Esophagus muscularis mucosa (tissue), 4 donors: ENCODE data around the gene FFAR3. TPM values are rescaled to one million over a fixed set of nuclear protein-coding genes. Genes with fewer than 3 reads are reported as not detected.
A peak's percentile ranks its signal among the peaks of the same experiment; 100 is the strongest.

Experiments used
- DNase-seq: peaks from one replicate; pipeline ENCODE4 v3.0.0-alpha.2; 2017; ENCODE audit errors: extremely low spot score
- H3K27ac ChIP-seq, 4 donors: fragments of 200-600 bp; sonication (generic); replicated peaks in 1 of 4; 1 replicate in 3 of 4; 2 replicates in 1 of 4; pipeline ENCODE4 v1.5.1; 2016 to 2019; ENCODE audit warnings: mild to moderate bottlenecking in 1 of 4
- H3K27me3 ChIP-seq, 4 donors: fragments of 200-600 bp; sonication (generic); one replicate each; pipeline versions ENCODE4 v1.5.1 to v1.6.0; 2016 to 2019
- H3K36me3 ChIP-seq, 4 donors: fragments of 200-600 bp; sonication (generic); one replicate each; pipeline ENCODE4 v1.5.1; 2016 to 2019
- H3K4me1 ChIP-seq, 4 donors: fragments of 200-600 bp; sonication (generic); one replicate each; pipeline ENCODE4 v1.5.1; 2016 to 2019
- H3K4me3 ChIP-seq, 4 donors: fragments of 200-600 bp; sonication (generic); 1 replicate in 2 of 4; 2 replicates in 2 of 4; pipeline ENCODE4 v1.5.1; 2016 to 2019; ENCODE audit warnings: mild to moderate bottlenecking in 4 of 4, moderate library complexity in 1 of 4
- H3K9me3 ChIP-seq, 4 donors: fragments of 200-600 bp; sonication (generic); 1 replicate in 3 of 4; 2 replicates in 1 of 4; pipeline ENCODE4 v1.5.1; 2016 to 2019
- EP300 ChIP-seq: sonication (generic); formaldehyde crosslinking; IDR thresholded peaks from one replicate; pipeline ENCODE4 v1.6.1; 2017; ENCODE audit warnings: antibody characterized with exemption
- POLR2A ChIP-seq: fragments of 450-650 bp; IDR thresholded peaks from one replicate; pipeline ENCODE4 v1.6.1; 2017; ENCODE audit warnings: antibody characterized with exemption, moderate library complexity, mild to moderate bottlenecking, low read depth
- POLR2AphosphoS5 ChIP-seq, 2 donors: sonication (generic); formaldehyde crosslinking; IDR thresholded peaks; one replicate each; pipeline ENCODE4 v1.6.1; 2017; ENCODE audit warnings: antibody characterized with exemption in 2 of 2
- WGBS: methylation state at CpG from one replicate; pipeline ENCODE4 v1.1.5; 2018; 5-methylcytosine and 5-hydroxymethylcytosine counted together
- intact Hi-C: fragments of 100-400 bp; cut with DNase I; formaldehyde crosslinking; loops from one replicate; pipeline ENCODE4 v1.15.1; 2023
- total RNA-seq, 4 donors: library from RNA; depleted of rRNA; stranded (reverse); fragments of >200 nt; gene quantifications; one replicate each; pipeline versions ENCODE4 v1.1.0 to v1.2.1, GENCODE V29; 2016
- TF ChIP-seq, protein P1 (sequence below), 3 experiments: fragments of 200-600 bp in 2 of 3; fragments of 450-650 bp in 1 of 3; sonication (generic) in 2 of 3; IDR thresholded peaks; one replicate each; pipeline ENCODE4 v1.5.1; 2017 to 2019; ENCODE audit warnings: antibody characterized with exemption in 3 of 3, mild to moderate bottlenecking in 2 of 3, moderate library complexity in 1 of 3

The FFAR3 gene
- total RNA-seq, 4 donors from 2014 or later: 0.17 to 2.3 TPM; not detected in 2

GRCh38 chr19:35318679-35319448 lies 39.4 kb upstream of the FFAR3 start:
- 60% methylated on average over 13 of the region's 16 CpGs for WGBS
- H3K9me3 ChIP-seq: peaks cover 0 to 10% (median 5%) of the 10 kb centered on the region in 4 donors
- H3K4me1 ChIP-seq: peaks cover 0 to 8% (median 0%) of the 10 kb centered on the region in 4 donors
- no peaks in the 10 kb centered on the region for H3K36me3 ChIP-seq
- no peak for DNase-seq
- peaks cover 0 to 33% (median 0%) of the 10 kb centered on the region in 4 donors for H3K27me3 ChIP-seq
- intact Hi-C loops: no loop called here
- TF ChIP-seq EP300: no peak
- TF ChIP-seq POLR2AphosphoS5 (IDR thresholded peaks at IDR 0.05): peak in 1 of 2 donors; percentile 54
- peak overlapping the region in 2 of 4 donors; percentile 40 to 42 for H3K27ac ChIP-seq
- no peak overlapping the region for H3K4me3 ChIP-seq

DNA sequence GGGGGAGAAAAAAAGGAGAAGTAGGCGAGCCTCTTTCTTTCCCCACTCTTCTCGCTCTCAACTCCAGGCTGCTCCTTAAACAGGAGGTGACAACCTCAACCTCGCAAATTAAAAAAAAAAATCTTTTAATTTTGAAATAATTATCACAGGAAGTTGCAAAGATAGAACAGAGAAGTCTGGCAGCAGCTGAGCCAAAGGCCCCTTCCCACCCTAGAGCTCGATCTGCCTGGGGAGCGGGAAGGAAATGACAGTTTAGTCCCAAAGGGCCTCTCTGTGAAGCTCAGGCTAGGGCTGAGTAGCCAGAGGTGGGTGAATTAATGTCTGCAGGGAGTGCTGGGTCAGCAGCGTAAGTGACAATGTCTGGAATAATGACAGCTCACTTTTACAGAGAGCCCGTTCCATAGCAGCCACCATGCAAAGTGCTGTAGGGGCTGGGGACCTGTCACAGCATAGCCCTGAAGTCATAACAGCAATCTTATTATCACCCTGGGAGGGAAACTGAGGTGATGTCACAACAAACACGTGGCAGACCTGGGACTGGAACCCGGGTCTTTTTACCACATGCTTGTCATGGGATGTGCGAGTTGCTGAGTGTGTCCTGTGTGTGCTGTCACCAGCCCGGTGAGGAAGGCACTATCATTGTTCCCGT lies 38.1 kb upstream of the FFAR3 start:
- DNase-seq: no peak
- Histone ChIP-seq H3K9me3 (peaks cover 0 to 10% (median 5%) of the 10 kb centered on the region in 4 donors), H3K4me3 (no peak overlapping the region), H3K36me3 (no peaks in the 10 kb centered on the region), H3K4me1 (peaks cover 0 to 8% (median 0%) of the 10 kb centered on the region in 4 donors), H3K27me3 (peaks cover 0 to 29% (median 0%) of the 10 kb centered on the region in 4 donors), H3K27ac (no peak overlapping the region)
- intact Hi-C loops: no loop called here
- 63% methylated on average over 12 of the region's 12 CpGs for WGBS
- TF ChIP-seq POLR2A (no peak), EP300 (no peak), POLR2AphosphoS5 (IDR thresholded peaks at IDR 0.05) (no peak)
- TF ChIP-seq, protein P1, sequence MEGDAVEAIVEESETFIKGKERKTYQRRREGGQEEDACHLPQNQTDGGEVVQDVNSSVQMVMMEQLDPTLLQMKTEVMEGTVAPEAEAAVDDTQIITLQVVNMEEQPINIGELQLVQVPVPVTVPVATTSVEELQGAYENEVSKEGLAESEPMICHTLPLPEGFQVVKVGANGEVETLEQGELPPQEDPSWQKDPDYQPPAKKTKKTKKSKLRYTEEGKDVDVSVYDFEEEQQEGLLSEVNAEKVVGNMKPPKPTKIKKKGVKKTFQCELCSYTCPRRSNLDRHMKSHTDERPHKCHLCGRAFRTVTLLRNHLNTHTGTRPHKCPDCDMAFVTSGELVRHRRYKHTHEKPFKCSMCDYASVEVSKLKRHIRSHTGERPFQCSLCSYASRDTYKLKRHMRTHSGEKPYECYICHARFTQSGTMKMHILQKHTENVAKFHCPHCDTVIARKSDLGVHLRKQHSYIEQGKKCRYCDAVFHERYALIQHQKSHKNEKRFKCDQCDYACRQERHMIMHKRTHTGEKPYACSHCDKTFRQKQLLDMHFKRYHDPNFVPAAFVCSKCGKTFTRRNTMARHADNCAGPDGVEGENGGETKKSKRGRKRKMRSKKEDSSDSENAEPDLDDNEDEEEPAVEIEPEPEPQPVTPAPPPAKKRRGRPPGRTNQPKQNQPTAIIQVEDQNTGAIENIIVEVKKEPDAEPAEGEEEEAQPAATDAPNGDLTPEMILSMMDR (IDR thresholded peaks at IDR 0.05): no peak

DNA sequence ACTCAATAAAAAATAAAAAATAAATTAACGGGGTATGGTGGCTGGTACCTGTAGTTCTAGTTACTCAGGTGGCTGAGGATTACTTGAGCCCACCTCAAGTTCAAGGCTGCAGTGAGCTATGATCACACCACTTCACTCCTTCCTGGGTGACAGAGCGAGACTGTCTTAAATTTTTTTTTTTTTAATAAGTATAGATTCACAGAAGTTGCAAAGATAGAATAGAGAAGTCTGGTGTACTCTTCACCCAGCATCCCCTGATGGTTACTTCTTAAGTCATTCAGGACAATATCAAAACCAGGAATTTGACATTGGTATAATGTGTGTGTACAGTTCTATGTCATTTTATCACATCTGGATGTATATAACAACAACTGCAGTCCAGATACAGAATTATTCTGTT lies 37.0 kb upstream of the FFAR3 start:
- Histone ChIP-seq H3K4me1 (peaks cover 0 to 8% (median 0%) of the 10 kb centered on the region in 4 donors), H3K27ac (no peak overlapping the region), H3K27me3 (peaks cover 0 to 20% (median 0%) of the 10 kb centered on the region in 4 donors), H3K36me3 (no peaks in the 10 kb centered on the region), H3K4me3 (no peak overlapping the region), H3K9me3 (peaks cover 0 to 10% (median 5%) of the 10 kb centered on the region in 4 donors)
- TF ChIP-seq, protein P1 (IDR thresholded peaks at IDR 0.05): no peak
- TF ChIP-seq POLR2A (no peak), POLR2AphosphoS5 (IDR thresholded peaks at IDR 0.05) (no peak), EP300 (no peak)
- WGBS: 86% methylated on average over 2 of the region's 2 CpGs
- no peak for DNase-seq
- intact Hi-C loops: no loop called here

- Histone ChIP-seq H3K4me1 (peaks cover 0 to 8% (median 0%) of the 10 kb centered on the region in 4 donors), H3K36me3 (no peaks in the 10 kb centered on the region), H3K4me3 (no peak overlapping the region), H3K27ac (no peak overlapping the region), H3K9me3 (peaks cover 0 to 10% (median 5%) of the 10 kb centered on the region in 4 donors), H3K27me3 (peaks cover 0 to 20% (median 0%) of the 10 kb centered on the region in 4 donors)
- no peak for DNase-seq
- 96% methylated on average over 9 of the region's 9 CpGs for WGBS
- intact Hi-C loops: no loop called here
- no peak for TF ChIP-seq POLR2AphosphoS5 (IDR thresholded peaks at IDR 0.05)
- TF ChIP-seq, protein P1 (IDR thresholded peaks at IDR 0.05): no peak
- no peak for TF ChIP-seq POLR2A
- no peak for TF ChIP-seq EP300
Measured at GRCh38 chr19:35322014-35322413, 36.2 kb upstream of the FFAR3 start.

- 74% methylated on average over 4 of the region's 4 CpGs for WGBS
- H3K27ac ChIP-seq: no peak overlapping the region
Measured at GRCh38 chr19:35327642-35328041, 30.6 kb upstream of the FFAR3 start.

More at GRCh38 chr19:35327642-35328041, 30.6 kb upstream of the FFAR3 start:
- intact Hi-C loops: no loop called here
- Histone ChIP-seq H3K27me3 (peaks cover 0 to 48% (median 0%) of the 10 kb centered on the region in 4 donors), H3K4me1 (no peaks in the 10 kb centered on the region), H3K9me3 (no peaks in the 10 kb centered on the region), H3K4me3 (no peak overlapping the region), H3K36me3 (no peaks in the 10 kb centered on the region)
- no peak for TF ChIP-seq EP300
- no peak for TF ChIP-seq POLR2A
- TF ChIP-seq, protein P1 (IDR thresholded peaks at IDR 0.05): no peak
- no peak for TF ChIP-seq POLR2AphosphoS5 (IDR thresholded peaks at IDR 0.05)
- no peak for DNase-seq
